Heart right ventricle (tissue), 16 donors: ENCODE results near the gene OTOS. TPM values are rescaled to one million over a fixed set of nuclear protein-coding genes. Genes with fewer than 3 reads are reported as not detected.

Experiments used
- ATAC-seq, 8 donors: fragments of 200-7000 bp; cut with Tn5 transposase; one replicate each; pipeline ENCODE4 v1.9.1; 2020; ENCODE audit warnings: mild to moderate bottlenecking in 8 of 8, moderate library complexity in 8 of 8, moderate number of reproducible peaks in 1 of 8
- DNase-seq, 2 donors: peaks; one replicate each; pipeline ENCODE4 v3.0.0-alpha.2; 2020
- H3K27ac ChIP-seq, 10 donors: fragments of 200-600 bp; sonication (generic) in 2 of 10; one replicate each; pipeline versions ENCODE4 v1.5.0 to v1.8.0; 2020 to 2022; ENCODE audit warnings: mild to moderate bottlenecking in 3 of 10
- H3K27me3 ChIP-seq, 7 donors: fragments of 200-600 bp; one replicate each; pipeline ENCODE4 v1.8.0; 2021 to 2022; ENCODE audit warnings: mild to moderate bottlenecking in 2 of 7
- H3K36me3 ChIP-seq, 9 donors: fragments of 200-600 bp; sonication (generic) in 1 of 9; one replicate each; pipeline versions ENCODE4 v1.5.0 to v1.8.0; 2020 to 2022; ENCODE audit warnings: mild to moderate bottlenecking in 2 of 9
- H3K4me1 ChIP-seq, 9 donors: fragments of 200-600 bp; sonication (generic) in 1 of 9; one replicate each; pipeline versions ENCODE4 v1.5.0 to v1.8.0; 2020 to 2022; ENCODE audit warnings: mild to moderate bottlenecking in 4 of 9
- H3K4me3 ChIP-seq, 10 donors: fragments of 200-600 bp; sonication (generic) in 2 of 10; one replicate each; pipeline versions ENCODE4 v1.5.0 to v1.8.0; 2020 to 2022; ENCODE audit warnings: mild to moderate bottlenecking in 7 of 10, moderate library complexity in 2 of 10
- H3K9me3 ChIP-seq, 11 donors: fragments of 200-600 bp in 10 of 11; sonication (generic) in 2 of 11; one replicate each; pipeline versions ENCODE4 v1.5.0 to v1.8.0; 2013 to 2022; ENCODE audit warnings: mild to moderate bottlenecking in 2 of 11, control low read depth in 1 of 11, moderate library complexity in 1 of 11
- whole genome bisulfite sequencing, 2 donors: extraction: QIAGEN DNeasy Blood & Tissue Kit; methylation state at CpG; one replicate each; pipeline ENCODE4 v1.1.7; 2013; ENCODE audit warnings: inconsistent platforms in 1 of 2; 5-methylcytosine and 5-hydroxymethylcytosine counted together
- intact Hi-C, 10 donors: fragments of 100-400 bp; cut with DNase I; formaldehyde crosslinking; loops; one replicate each; pipeline versions ENCODE4 v1.11.1 to v1.14.2; 2022
- polyA plus RNA-seq, 2 donors: library from polyadenylated mRNA; stranded (reverse); fragments of 200-250 nt; gene quantifications; one replicate each; pipeline ENCODE4 v1.2.3, GENCODE V29; 2013
- total RNA-seq, 10 donors: library from RNA; stranded (reverse); fragmentation: NEBNext Ultra II Directional in 3 of 10; extraction: Animal tissue kit (Norgen Biotek cat#: 25700) in 3 of 10; gene quantifications; one replicate each; pipeline versions ENCODE4 v1.2.1 to v1.2.4, GENCODE V29; 2021 to 2023
- TF ChIP-seq, protein P1 (sequence below), 9 donors: fragments of 200-600 bp; sonication (generic) in 2 of 9; IDR thresholded peaks; one replicate each; pipeline versions ENCODE4 v1.5.0 to v1.8.0; 2021 to 2022; ENCODE audit warnings: antibody characterized with exemption in 9 of 9, mild to moderate bottlenecking in 5 of 9, moderate library complexity in 1 of 9
- donor health status: Arrhythmogenic right ventricular cardiomyopathy.
- donor health status: ischemic (EF 13 %, LVEDD 7.1; RV severe dilation, severe dysfunction).
- donor health status: healthy with polysubstance abuse.
- donor health status: DM: no; HTN: yes; CAD: no.
- donor health status: DM: no; HTN: no; CAD: no.
- donor health status: ischemic (EF 25% LVEDD 6.9; RV normal size, moderate dysfunction).
- donor health status: ischemic (EF 25% LVEDD 5.7; RV mildly dilated, moderate dysfunction).
- donor health status: healthy.
- donor health status: DM: yes; HTN: yes; CAD: no.
- donor health status: Ischemic cardiomyopathy.
- donor health status: ischemic (EF 35%, LVEDD 5.7; RV mildly dilated, moderate dysfunction).
- donor health status: nonischemic (EF 11% LVEDD 7.7; RV severe dilation, severe dysfunction).
- donor health status: DM: yes; HTN: yes; CAD: no.
- donor health status: PGD.
- donor health status: ischemic (EF 29% LVEDD 5.4; RV normal size, mild dysfunction).
- donor health status: nonischemic (EF 23%, LVEDD 6.1; RV moderate dilation, normal function).

The OTOS gene
- total and polyA plus RNA-seq, 12 donors = not detected

DNA sequence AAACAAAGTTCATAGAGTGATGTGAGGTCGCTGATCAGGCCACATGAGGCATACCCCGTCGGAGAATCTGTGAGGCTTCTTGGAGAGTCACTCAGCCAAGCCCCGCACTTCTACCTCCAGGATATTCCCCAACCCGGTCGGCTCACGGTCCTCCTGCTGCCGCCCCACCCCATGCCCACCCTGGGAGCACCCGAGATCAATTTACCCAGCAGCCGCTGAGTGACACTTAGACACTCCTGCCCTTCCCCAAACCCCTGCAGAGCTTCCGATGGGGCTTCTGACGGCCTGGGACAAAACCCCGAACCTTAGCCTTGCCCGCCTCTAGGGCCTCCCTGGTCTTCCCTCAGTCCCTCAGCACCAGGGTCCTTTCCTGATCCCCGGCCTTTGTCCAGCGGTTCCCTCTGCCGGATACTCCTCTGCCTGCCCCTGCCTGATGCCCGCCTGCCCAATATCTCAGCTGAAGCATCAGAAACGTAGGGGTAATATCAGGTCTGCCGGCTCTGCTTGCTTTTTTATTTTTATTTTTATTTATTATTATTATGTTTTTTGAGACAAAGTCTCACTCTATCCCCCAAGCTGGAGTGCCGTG lies 18.9 kb upstream of the OTOS start:
- H3K27me3 ChIP-seq = peaks cover 0 to 10% (median 7%) of the 10 kb centered on the region in 7 donors
- H3K27ac ChIP-seq = no peak overlapping the region
- no peak overlapping the region for H3K4me3 ChIP-seq
- WGBS, 2 donors = 80 to 84% methylated on average over 21 of the region's 21 CpGs
- DNase-seq = no peak
- intact Hi-C loops = no loop called here
- TF ChIP-seq, protein P1, sequence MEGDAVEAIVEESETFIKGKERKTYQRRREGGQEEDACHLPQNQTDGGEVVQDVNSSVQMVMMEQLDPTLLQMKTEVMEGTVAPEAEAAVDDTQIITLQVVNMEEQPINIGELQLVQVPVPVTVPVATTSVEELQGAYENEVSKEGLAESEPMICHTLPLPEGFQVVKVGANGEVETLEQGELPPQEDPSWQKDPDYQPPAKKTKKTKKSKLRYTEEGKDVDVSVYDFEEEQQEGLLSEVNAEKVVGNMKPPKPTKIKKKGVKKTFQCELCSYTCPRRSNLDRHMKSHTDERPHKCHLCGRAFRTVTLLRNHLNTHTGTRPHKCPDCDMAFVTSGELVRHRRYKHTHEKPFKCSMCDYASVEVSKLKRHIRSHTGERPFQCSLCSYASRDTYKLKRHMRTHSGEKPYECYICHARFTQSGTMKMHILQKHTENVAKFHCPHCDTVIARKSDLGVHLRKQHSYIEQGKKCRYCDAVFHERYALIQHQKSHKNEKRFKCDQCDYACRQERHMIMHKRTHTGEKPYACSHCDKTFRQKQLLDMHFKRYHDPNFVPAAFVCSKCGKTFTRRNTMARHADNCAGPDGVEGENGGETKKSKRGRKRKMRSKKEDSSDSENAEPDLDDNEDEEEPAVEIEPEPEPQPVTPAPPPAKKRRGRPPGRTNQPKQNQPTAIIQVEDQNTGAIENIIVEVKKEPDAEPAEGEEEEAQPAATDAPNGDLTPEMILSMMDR (IDR thresholded peaks at IDR 0.05) = no peak
- ATAC-seq = no peak
- no peaks in the 10 kb centered on the region for H3K9me3 ChIP-seq
- H3K36me3 ChIP-seq = no peaks in the 10 kb centered on the region
- H3K4me1 ChIP-seq = no peaks in the 10 kb centered on the region

DNA sequence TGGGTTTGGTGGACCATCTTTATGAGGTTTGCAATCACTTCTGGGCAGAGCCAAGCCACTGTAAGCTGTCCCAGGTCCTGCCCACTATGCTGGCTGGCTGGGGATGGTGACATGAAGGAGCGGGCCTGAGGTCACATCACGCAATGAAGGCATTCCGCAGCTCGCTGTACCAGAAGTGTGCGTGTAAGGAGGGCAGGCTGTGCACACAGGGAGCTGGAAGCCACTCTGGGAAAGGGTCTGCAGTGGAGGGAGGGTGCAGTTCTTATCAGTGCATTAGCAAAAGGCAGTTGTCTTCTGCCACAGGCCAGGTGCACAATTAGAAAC lies 16.7 kb upstream of the OTOS start:
- H3K4me3 ChIP-seq = no peak overlapping the region
- DNase-seq (no peak), ATAC-seq (no peak)
- H3K9me3 ChIP-seq = no peaks in the 10 kb centered on the region
- H3K36me3 ChIP-seq = no peaks in the 10 kb centered on the region
- intact Hi-C loops = no loop called here
- H3K4me1 ChIP-seq = peaks cover 0 to under 1% (median 0%) of the 10 kb centered on the region in 9 donors
- no peak overlapping the region for H3K27ac ChIP-seq
- H3K27me3 ChIP-seq = peaks cover 0 to 15% (median 7%) of the 10 kb centered on the region in 7 donors
- TF ChIP-seq, protein P1 (IDR thresholded peaks at IDR 0.05) = no peak
- 80 to 94% methylated on average over 5 of the region's 5 CpGs for WGBS, 2 donors

DNA sequence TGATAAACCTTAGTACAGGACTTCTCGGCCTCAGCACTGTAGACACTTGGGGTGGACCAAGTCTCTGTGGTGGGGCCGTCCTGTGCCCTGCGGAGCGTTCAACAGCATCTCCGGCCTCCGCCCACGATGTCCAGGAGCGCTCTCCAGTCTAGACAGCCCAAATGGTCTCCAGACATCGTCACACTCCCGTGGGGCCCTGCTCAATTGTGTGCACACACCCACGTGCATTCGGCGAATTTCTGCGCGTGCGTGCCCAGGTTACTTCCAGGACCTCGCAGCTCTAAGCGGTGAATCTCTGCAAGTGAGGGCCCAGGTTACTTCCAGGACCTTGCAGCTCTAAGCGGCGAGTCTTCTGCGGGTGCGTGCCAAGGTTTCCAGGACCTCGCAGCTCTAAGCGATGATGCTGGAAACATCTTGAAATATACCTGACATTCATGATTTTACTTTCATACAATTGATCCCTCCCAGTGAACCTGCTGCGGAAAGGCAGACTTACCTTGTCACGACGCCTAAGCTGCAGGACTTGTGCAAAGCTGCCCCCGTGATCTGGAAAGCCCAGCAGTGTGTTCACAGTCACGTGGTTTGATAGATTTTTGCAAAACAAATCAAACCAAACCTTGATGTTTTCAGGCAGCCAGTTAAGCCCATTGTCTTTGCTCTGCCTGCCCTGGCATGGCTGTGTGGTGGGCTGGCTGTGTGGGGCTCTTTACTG lies 16.1 kb upstream of the OTOS start:
- peaks cover 0 to 16% (median 5%) of the 10 kb centered on the region in 7 donors for H3K27me3 ChIP-seq
- TF ChIP-seq, protein P1 (IDR thresholded peaks at IDR 0.05) = no peak
- no peaks in the 10 kb centered on the region for H3K36me3 ChIP-seq
- H3K4me1 ChIP-seq = peaks cover 0 to 6% (median 0%) of the 10 kb centered on the region in 9 donors
- no peak for DNase-seq
- intact Hi-C loops = no loop called here
- H3K4me3 ChIP-seq = no peak overlapping the region
- no peak overlapping the region for H3K27ac ChIP-seq
- no peak for ATAC-seq
- 78 to 80% methylated on average over 29 of the region's 29 CpGs for WGBS, 2 donors
- H3K9me3 ChIP-seq = no peaks in the 10 kb centered on the region

DNA sequence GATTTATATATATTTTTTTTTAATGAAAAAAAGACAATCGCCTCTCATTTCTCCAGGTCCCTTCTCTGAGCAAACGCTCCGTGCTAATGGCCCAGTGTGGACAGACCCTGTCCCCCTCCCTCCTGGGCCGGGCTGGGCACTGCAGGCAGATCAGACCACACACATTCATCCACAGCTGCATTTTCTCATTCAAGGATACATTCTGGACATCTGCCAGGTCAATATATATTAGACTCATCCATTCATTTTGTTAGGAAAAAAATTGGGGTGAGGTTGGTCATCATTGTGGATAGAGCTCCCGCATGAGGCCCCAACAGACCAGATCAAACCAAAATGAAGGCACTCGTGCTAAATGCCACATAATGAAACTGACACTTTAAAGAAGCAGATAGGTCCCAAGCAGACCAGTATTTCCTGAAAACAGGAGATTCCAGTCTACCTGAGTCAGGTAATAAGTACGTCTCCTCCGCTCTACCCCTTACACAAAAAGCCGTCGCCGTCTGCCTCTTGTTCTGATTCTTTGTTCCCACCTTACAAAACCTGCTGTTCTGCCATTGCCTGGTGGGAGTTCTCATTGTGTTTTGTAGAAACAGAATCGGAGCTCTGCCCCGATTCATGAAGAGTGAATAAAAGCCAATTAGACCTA lies 15.4 kb upstream of the OTOS start:
- 83% methylated on average over 13 of the region's 13 CpGs for WGBS, 2 donors
- ATAC-seq (no peak), DNase-seq (no peak)
- intact Hi-C loops = no loop called here
- Histone ChIP-seq H3K36me3 (no peaks in the 10 kb centered on the region), H3K4me3 (no peak overlapping the region), H3K27me3 (peaks cover 0 to 22% (median 5%) of the 10 kb centered on the region in 7 donors), H3K27ac (no peak overlapping the region), H3K4me1 (peaks cover 0 to 9% (median 0%) of the 10 kb centered on the region in 9 donors), H3K9me3 (no peaks in the 10 kb centered on the region)
- TF ChIP-seq, protein P1 (IDR thresholded peaks at IDR 0.05) = no peak
